GM18909 (cell line): ENCODE results near the gene BFSP2.
"Not testable (repeated sequence)": the region's sequence is repeated elsewhere in the genome, so short reads cannot be mapped to it uniquely, and the experiment has no call there.

Experiments used
- ATAC-seq: cut with Tn5 transposase; IDR thresholded peaks from one replicate; pipeline ENCODE4 v1.9.1; 2021; ENCODE audit warnings: mild to moderate bottlenecking; ENCODE audit not compliant: unreplicated experiment, poor library complexity

BFSP2 gene

GRCh38 chr3:133473472-133474191 is 73.8 kb downstream of the BFSP2 start:
- not testable (repeated sequence) for ATAC-seq

GRCh38 chr3:133474251-133474801 is 74.5 kb downstream of the BFSP2 start:
- ATAC-seq = no peak

GRCh38 chr3:133474817-133475216 is 75.0 kb downstream of the BFSP2 start:
- ATAC-seq = no peak

GRCh38 chr3:133475245-133476010 is 75.6 kb downstream of the BFSP2 start:
- peak; percentile 86 for ATAC-seq

GRCh38 chr3:133476971-133477375 is 77.1 kb downstream of the BFSP2 start:
- ATAC-seq = no peak

GRCh38 chr3:133477487-133477886 is 77.6 kb downstream of the BFSP2 start:
- ATAC-seq = peak; percentile 55

GRCh38 chr3:133478624-133479023 is 78.8 kb downstream of the BFSP2 start:
- no peak for ATAC-seq

GRCh38 chr3:133479401-133479800 is 79.5 kb downstream of the BFSP2 start:
- no peak for ATAC-seq

GRCh38 chr3:133479895-133480669 is 80.2 kb downstream of the BFSP2 start:
- ATAC-seq = peak; percentile 33

GRCh38 chr3:133482474-133482873 is 82.6 kb downstream of the BFSP2 start:
- ATAC-seq = not testable (repeated sequence)

GRCh38 chr3:133486658-133487057 is 86.8 kb downstream of the BFSP2 start:
- no peak for ATAC-seq

- ATAC-seq = no peak
Measured at GRCh38 chr3:133487204-133487603, 87.3 kb downstream of the BFSP2 start.

- no peak for ATAC-seq
Measured at GRCh38 chr3:133487920-133488540, 88.2 kb downstream of the BFSP2 start.

GRCh38 chr3:133488785-133489367 is 89.0 kb downstream of the BFSP2 start:
- no peak for ATAC-seq

- no peak for ATAC-seq
Measured at GRCh38 chr3:133489466-133490085, 89.7 kb downstream of the BFSP2 start.

- ATAC-seq = peak; percentile 90
Measured at GRCh38 chr3:133490468-133491351, 90.9 kb downstream of the BFSP2 start.

GRCh38 chr3:133491481-133492059 is 91.7 kb downstream of the BFSP2 start:
- peak; percentile 19 for ATAC-seq

GRCh38 chr3:133492159-133492741 is 92.4 kb downstream of the BFSP2 start:
- no peak for ATAC-seq
